ENCODE measurements around the gene HS6ST1.

HS6ST1 gene

GRCh38 chr2:128292599-128293425, 25.9 kb downstream of the HS6ST1 start:
- no peak for DNase-seq (ENCODE audit: low spot score)
- TF ChIP-seq CTCF (IDR thresholded peaks at IDR 0.05; ENCODE audit: extremely low read depth, missing control alignments) = no peak

GRCh38 chr2:128291844-128292598, 26.6 kb downstream of the HS6ST1 start:
- TF ChIP-seq CTCF (IDR thresholded peaks at IDR 0.05; ENCODE audit: extremely low read depth, missing control alignments) = no peak
- DNase-seq (ENCODE audit: low spot score) = no peak

GRCh38 chr2:128291161-128291843, 27.4 kb downstream of the HS6ST1 start:
- DNase-seq (ENCODE audit: low spot score) = no peak

DNA sequence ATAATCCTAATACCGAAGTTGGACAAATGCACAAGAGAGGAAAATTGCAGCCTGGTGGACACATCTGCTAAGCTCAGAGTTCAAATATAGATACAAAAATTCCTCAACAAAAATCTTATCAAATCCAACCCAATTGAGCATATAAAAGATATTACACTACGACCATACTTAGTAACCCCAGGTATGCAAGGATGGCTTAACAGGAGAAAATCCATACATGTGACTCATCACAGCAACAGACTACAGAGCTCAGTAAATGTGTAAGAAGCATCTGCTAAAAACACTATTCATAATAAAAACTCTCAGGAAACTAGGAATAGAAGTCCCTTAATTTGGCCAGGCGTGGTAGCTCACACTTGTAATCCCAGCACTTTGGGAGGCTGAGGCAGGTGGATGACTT, 28.3 kb downstream of the HS6ST1 start:
- no peak for TF ChIP-seq CTCF (IDR thresholded peaks at IDR 0.05; ENCODE audit: extremely low read depth, missing control alignments)
- DNase-seq (ENCODE audit: low spot score) = no peak

More at GRCh38 chr2:128291161-128291843, 27.4 kb downstream of the HS6ST1 start:
- no peak for TF ChIP-seq CTCF (IDR thresholded peaks at IDR 0.05; ENCODE audit: extremely low read depth, missing control alignments)

- DNase-seq (ENCODE audit: low spot score) = no peak
- no peak for TF ChIP-seq CTCF (IDR thresholded peaks at IDR 0.05; ENCODE audit: extremely low read depth, missing control alignments)
Measured at GRCh38 chr2:128289439-128289838, 29.2 kb downstream of the HS6ST1 start.

- TF ChIP-seq CTCF (IDR thresholded peaks at IDR 0.05; ENCODE audit: extremely low read depth, missing control alignments) = no peak
- DNase-seq (ENCODE audit: low spot score) = no peak
Measured at GRCh38 chr2:128288781-128289180, 29.9 kb downstream of the HS6ST1 start.
